Measurements from ENCODE around the gene HKDC1.
A peak's percentile ranks its signal among the peaks of the same experiment; 100 is the strongest.

Gene HKDC1

DNA sequence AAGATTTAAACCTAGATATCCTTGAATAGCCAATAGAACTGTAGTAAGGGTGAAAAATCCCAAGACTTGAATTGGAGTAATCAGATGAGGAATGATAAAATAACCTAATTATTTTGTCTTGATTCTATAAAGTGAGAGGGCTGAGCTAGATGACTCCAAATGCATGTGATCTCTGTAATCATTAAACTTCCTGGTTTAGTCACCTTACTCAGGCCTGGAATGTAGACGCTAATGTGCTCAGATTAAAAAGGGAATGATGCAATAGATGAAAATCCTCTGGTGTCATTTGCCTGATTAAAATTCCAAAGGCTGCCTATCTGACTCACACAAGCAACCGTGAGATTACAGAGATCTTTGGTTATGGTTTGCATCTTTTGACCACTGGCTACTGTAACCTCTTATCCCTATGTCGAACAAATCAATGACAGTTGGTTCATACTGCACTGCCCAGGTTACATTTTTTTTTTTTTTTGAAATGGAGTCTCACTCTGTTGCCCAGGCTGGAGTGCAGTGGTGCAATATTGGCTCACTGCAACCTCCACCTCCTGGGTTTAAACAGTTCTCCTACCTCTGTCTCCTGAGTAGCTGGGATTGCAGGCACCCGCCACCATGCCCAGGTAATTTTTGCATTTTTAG lies 2.9 kb upstream of the HKDC1 start:
- no peak for DNase-seq

DNA sequence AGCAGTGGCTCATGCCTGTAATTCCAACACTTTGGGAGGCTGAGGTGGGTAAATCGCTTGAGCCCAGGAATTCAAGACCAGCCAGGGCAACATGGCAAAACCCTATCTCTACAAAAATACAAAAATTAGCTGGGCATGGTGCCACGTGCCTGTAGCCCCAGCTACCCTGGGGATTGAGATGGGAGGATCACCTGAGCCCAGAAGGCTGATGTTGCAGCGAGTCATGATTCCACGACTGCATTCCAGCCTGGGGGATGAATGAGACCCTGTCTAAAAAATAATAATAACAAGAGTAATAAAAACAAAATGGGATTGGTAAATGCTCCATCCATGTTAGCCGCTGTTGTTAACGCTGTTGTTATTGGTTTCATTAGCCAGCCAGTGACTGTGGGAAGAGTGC lies 1.3 kb upstream of the HKDC1 start:
- DNase-seq = no peak

DNA sequence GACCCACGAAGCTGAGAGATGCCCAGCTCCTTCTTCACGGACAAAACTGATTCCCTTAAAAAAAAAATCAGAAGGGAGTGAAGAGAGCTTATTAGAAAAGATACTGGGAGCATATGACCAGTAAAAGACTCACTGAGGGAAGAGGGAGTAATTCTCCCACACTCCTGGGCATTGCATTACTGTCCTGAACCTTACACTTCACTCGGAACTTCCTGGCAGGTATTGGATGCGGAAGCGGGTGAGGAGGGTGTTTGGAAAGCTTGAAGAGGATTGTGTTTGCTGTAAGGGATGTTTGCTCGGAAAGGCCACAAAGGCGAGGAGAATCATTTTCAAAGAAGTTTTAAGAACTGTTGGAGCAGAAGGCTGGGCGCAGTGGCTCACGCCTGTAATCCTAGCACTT lies 375 bp downstream of the HKDC1 start:
- DNase-seq = no peak

DNA sequence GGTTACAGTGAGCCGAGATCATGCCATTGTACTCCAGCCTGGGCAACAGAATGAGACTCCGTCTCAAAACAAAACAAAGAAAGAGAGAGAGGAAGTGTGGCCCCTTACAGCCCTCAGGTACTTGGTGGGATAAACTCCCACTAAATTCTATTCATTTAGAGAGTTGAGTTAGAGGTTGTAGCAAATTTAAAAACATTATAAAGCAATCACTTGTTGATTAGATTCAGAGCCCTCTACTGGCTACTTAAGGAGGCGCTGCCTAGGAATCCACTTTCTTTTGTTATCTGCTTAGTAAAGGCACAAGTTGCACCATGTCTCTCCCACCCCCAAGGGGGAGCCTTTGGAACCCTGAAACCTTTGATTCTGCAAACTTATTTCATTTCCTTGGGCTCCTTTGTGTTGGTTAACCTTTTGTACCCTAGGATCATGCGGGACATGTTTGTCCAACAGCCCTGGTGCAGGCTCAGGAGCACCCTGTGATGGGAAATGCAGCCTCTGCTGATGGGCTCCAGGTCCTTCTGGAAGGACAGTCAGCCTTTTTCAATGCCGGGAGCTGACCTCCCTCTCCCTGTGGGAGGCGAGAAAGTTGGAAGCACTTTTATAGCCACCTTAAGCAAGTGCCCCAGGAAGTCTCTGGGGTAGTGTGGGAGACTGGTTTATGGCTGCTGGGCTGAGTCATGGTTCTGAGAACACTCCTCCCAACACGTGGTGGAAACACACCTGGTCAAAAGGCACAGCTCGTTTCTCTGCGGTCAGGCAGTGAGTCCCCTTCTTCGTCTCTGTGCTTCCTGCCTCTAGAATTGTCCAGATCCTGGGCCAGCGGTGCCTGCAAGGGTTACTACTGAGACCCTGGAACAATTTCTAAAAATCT lies 2.3 kb downstream of the HKDC1 start:
- peak; percentile 28 for DNase-seq

DNA sequence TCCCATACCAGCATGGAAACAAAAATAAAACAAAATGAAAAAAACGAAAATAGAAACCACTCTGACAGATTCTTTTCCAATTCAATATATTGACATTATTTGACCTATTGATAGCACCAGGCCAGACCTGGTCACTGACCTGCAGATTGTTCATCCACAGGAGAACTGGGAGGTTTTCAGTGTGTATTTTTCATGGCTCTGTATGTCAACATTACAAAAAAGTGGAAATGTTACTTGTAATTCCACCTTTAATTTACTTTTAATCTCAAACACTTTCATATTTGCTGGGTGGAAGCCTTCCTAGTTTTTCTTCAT lies 2.9 kb downstream of the HKDC1 start:
- DNase-seq = no peak

DNA sequence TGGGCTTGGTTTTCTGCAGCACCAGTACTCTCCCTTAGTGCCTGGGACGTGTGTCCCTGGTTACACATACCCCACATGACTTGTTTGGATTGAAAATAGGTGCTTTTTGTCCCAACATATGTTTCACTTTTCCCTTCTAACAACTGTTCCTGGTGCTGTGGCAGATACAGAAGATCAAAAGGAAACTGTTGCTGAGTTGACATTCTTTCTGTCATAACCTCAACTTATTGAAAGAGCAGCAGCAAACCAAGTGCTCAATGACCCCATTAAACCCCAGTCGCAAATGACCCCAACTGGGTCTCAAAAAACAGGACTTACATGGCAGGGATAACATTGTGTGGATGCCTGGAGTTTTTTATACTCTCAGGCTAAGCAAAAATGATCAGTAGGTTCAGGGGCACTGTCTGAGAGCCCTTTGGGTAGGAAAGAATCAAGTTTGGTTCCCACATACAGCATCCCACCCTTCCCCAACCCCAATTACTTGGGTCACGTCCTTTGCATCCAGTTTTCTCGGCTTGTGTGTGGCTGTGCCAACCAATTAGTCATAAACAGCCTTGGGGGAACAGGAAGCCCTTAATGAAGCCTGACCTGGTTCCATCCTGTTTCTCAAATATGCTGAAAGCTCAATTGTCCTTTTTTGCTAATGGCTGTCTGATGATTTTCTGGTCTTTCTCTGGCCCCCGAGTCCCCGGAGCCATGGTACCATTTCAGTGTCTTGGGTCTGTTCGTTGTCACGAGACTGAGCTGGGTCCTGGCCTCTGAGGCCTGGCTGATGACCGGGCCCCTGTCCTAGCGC lies 4.9 kb downstream of the HKDC1 start:
- DNase-seq = no peak

DNA sequence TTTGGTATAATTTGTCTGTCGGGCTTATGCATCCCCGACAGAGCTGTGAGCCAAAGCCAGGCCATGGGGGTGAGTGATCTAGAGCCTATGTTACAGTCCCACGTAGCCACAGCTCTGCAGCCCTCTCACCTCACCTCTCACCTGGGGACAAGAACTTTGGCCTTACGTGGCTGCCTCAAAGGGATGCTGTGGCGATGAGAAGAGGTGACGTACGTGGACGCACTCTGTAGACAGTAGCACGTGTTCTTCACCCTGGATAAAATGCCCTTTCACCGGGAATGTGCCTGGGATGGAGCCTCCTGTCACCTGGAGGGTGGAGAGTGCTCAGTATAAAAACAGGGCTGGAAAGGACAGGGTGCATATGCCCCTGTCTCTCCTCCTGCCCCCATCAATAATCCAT lies 5.5 kb downstream of the HKDC1 start:
- DNase-seq = no peak

DNA sequence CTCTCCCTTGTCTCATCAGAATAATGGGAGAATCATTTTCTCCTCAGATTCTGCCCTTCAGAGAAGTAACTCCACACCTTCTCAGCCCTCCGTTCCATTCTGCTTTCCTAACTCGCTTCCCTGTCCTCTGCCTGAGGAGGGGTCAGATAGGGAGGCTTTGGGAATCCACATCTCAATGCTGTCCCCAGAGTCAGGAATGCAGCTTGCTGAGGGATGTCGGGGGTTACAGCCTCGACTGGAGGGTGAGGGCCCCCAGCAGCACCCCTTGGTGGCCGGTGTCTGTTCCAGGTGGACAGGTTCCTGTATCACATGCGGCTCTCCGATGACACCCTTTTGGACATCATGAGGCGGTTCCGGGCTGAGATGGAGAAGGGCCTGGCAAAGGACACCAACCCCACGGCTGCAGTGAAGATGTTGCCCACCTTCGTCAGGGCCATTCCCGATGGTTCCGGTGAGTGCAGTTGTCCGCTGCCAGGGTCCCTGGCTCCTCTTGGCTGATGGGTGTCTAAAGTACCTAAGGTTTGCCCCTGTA lies 6.9 kb downstream of the HKDC1 start:
- DNase-seq = no peak

DNA sequence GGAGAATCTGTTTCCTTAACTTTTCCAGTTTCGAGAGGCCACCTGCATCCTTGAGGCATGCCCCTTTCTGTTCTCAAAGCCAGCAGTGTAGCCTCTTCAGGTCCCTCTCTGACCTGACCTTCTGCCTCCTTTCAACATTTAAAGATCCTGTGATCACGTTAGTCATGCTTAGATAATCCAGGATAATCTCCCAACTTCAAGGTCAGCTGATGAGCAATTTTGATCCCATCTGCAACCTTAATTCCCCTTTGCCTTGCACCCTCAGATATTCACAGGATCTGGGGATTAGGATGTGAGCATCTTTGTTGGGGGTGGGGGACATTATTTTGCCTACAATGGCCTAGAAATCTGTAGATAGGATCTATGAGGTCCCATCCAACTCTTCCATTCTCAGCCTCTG lies 8.0 kb downstream of the HKDC1 start:
- no peak for DNase-seq

DNA sequence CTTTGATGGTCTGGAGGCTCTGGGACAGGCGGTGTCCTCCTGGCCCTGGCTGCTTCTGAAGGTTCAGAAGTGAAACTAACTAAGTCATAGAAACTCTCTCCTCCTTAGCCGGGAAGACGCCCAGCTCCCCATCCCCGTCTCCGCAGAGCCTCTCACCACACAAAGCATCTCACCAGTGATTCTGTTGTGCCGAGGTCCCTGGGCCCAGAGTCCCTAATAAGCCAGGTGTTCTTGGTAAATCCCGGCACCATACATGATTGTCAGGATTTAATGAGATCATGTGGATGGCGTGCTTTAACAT lies 9.4 kb downstream of the HKDC1 start:
- no peak for DNase-seq

DNA sequence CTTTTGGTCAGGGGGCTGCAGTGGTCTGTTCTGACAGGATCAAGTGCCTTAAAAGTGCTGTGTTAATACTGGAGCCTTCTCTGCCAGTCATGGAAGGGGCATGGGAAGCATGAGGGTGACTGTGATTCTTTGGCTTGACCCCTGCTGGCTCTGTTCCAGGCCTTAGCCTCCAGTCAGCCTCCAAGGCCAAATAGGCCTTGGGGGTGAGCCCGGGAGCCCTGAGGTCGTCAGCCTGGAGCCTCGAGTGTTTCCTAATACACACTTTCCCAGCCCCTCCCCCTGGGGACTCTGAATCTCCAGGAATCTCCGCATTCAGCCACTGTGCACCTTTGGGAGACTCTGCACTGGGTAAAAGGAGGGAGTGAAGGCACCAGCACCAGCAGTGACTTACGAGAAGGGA lies 10.0 kb downstream of the HKDC1 start:
- DNase-seq = no peak

DNA sequence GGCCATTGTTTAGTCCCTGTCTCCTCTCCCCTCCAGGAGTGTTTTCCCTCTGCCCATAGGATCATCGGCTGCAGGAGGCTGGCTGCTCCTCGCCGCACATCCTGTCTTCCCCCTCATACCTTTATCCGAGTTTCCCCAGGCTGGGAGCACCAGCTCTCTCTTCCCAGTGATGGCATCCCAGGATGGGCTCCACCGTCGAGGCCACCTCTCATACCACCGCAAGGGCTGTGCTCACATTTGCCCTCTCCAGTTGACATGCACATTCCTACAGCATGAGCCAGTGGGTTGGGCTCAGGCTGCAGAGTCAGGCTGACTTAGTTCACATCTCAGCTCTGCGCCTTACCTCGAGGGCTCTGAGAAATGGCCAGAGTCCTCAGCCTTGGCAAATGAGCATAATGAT lies 12.1 kb downstream of the HKDC1 start:
- DNase-seq = no peak

DNA sequence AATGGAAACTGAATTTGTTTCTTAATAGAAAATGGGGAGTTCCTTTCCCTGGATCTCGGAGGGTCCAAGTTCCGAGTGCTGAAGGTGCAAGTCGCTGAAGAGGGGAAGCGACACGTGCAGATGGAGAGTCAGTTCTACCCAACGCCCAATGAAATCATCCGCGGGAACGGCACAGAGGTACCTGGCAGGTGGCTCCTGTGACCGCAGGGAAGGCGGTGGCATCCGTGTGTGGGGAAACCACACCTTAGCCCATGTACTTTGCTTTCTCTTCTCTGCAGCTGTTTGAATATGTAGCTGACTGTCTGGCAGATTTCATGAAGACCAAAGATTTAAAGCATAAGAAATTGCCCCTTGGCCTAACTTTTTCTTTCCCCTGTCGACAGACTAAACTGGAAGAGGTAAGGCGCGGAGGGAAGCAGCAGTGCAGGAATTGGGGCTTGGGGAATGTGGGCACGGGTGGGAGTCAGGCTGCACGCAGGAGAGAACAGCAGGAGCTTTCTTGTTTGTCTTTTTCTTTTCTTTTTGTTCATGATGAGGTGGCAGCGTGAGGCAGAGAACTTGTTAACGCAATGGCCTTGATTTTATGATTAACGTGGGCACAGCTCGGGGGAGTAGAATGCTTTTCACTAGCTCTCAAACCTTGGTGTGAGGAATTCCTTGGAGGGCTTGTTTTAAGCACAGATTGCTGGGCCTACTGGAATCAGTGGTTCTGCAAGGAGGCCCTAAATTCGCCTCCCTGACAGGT lies 12.8 kb downstream of the HKDC1 start:
- peak; percentile 31 for DNase-seq

DNA sequence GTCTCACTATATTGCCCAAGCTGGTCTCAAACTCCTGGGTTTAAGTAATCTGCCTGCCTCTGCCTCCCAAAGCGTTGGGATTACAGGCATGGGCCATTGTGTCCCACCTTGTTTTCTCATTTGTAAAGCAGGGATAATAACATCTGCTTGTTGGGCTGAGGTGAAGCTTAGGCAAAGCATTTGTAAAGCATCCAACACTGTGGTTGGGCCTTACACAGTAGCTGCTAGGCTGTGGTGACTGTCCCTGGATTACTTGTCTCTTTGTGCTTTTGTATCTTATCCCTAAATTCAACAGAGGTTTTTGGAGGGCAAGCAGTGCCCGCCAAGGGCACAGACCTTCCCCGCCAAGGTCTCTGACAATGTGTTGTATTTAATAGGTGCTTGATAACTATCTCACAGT lies 14.3 kb downstream of the HKDC1 start:
- DNase-seq = no peak

DNA sequence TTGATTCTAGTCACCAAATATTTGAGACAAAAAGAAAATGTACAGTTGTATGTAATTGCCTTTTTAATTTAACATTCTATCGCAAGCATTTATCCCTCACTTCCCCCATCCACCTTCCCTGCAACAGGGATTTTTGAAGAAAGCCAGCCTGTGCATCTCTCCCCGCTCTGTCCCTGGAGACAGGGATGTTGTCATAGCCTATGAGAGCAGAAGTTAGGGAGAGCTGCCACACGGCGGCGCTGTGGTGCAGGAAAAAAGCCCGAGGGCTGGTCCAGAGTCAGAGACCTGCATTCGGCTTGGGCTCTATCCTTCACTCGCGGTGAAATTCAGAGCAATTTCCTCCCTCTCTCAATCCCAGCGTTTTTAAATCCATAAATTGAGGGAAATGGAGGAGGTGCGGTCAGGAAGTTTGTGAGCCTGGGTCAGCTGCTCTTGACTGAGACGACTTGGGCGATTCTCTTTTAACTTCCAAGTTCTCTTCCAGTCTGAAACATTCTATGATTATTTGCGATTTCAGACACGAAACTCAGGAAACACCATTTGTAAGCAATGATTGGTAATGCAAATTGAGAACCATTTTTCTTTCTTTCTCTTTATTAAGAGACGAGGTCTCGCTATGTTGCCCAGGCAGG lies 17.5 kb downstream of the HKDC1 start:
- peak; percentile 87 for DNase-seq

DNA sequence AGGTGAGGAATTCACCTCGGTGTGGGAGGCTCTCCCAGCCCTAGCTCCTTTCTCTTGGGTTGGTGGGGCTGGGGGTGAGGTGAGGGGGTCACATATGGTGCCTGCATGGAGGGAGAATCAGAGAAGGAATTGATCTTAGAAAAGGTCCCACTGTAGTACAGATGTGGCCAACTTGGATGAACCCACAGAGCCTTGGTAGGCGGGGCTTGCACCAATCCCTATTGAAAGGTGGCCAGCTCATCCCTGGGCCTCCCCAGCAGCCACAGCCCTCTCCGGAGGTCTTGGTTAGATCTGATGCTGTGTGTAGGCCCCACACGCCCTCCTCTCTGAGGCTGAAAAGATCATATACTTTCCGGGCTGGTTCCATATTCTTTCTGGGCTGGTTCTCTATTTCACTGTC lies 19.0 kb downstream of the HKDC1 start:
- DNase-seq = no peak

DNA sequence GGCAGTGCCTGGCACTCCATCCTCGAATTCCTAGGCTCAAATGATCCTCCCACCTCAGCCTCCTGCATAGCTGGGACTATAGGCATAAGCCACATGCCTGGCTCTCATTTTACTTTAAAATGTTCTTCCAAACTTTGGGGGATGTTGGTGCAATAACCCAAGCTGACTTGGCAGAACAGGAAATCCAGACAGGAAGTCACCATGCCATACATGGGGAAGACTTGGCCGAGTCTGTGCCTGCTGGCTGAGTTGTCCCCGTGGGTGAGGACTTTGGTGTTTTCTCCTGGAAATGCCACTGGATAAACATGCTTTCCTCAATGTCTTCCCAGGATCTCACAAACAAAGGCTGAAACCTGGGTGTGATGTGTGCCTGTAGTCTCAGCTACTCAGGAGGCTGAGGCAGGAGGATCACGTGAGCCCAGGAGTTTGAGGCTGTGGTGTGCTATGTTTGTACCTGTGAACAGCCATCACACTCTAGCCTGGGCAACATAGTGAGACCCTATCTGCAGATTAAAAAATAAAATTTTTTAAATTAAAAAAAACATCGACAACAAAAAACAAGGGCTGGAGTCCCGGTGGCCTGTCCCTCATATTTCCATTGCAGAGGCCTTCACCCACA lies 19.8 kb downstream of the HKDC1 start:
- DNase-seq = no peak

DNA sequence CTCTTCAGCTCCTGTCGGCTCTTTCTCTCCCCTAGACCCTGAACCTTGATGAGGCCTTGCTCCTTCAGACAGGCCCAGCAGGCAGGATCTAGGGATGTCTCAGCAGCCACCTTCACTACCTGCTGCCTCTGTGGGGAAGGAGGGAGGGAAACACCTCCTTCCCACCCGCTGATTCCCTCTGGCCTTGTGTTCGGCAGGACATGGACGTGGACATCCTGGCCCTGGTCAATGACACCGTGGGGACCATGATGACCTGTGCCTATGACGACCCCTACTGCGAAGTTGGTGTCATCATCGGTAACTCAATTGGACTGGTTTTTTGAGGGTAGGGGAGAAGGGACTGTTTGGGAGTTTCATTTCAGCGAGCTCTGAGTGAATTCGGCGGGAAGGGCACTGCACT lies 20.3 kb downstream of the HKDC1 start:
- DNase-seq = no peak

DNA sequence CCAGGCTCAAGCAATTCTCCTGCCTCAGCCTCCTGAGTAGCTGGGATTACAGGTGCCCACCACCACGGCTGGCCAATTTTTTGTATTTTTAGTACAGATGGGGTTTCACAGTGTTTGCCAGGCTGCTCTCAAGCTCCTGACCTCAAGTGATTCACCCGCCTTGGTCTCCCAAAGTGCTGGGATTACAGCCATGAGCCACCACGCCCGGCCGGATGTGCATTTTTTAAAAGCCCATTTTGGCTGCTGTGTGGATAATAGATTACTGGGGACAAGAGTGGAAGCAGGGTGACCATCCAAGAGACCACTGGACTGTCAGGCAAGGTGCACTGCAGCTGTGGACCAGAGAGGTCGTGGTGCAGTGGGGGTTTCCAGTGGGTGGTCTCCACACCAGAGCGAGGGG lies 21.4 kb downstream of the HKDC1 start:
- DNase-seq = no peak

DNA sequence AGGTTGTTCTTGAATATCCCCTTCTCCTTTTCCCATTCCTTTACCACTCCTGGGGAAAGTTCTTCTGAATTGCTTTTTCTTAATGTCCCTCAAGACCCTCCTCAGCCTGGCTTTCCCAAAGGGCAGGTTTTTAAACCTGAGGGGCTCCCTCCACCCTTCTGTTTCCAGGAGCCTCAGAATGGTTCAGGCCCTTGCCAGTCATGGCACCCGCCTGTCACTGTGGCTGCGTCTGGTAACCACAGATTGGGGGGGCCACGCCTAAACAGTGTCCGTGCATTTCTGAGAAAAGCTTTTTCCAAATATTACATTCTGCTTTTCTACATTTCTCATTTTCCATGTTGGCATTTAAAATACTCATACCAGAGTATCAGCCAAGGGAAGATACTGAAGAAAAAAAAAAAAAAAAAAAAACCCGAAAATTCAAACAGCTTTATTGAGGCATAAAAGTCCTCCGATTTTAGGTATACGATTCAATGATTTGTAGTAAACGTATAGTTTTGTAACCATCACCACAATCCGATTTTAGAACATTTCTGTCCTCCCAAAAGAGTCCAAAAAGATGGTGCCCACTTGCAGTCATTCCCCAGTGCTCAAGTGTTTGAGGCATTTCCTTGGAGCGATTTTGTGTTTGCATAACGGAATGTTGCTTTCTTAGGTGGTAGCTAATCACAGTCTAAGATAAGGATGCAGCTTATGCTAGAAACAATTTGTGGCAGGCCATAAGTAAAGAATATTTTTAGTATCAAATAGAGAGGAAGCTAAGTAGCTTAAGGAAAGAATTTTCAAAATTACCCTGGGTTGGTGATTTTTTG lies 22.1 kb downstream of the HKDC1 start:
- no peak for DNase-seq

DNA sequence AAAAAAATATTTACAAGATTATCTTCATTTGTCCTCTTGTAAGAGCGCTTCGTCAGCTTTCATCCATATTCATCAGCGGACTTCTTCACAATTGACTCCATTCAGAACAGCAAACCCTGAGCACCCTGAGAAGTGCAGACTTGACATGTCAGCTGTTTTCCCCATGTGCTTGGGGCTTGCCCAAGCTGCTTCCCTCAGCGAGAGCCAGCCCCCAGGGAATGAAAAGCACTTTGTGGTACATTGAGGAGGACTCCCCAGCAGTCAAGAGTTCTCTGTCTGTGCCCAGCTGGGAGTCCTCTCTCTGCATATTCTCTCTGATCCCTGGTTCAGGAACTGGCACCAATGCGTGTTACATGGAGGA lies 22.7 kb downstream of the HKDC1 start:
- DNase-seq = no peak
